ENCODE measurements around the gene CTBP1.
"Not testable (repeated sequence)": the region's sequence is repeated elsewhere in the genome, so short reads cannot be mapped to it uniquely, and the experiment has no call there.

The CTBP1 gene

GRCh38 chr4:1241936-1242505 lies 6.9 kb downstream of the CTBP1 start:
- H3K9me3 Mint-ChIP-seq, result no peaks in the 10 kb centered on the region
- no peak overlapping the region for H3K27ac Mint-ChIP-seq
- no peak overlapping the region for H3K4me3 Mint-ChIP-seq
- no peaks in the 10 kb centered on the region for H3K27me3 Mint-ChIP-seq
- DNase-seq (ENCODE audit: low spot score in 2 of 2), result no peak
- no peak for ATAC-seq (ENCODE audit: low read depth)
- peaks cover 5% of the 10 kb centered on the region for H3K36me3 Mint-ChIP-seq
- peaks cover 35% of the 10 kb centered on the region for H3K4me1 Mint-ChIP-seq

DNA sequence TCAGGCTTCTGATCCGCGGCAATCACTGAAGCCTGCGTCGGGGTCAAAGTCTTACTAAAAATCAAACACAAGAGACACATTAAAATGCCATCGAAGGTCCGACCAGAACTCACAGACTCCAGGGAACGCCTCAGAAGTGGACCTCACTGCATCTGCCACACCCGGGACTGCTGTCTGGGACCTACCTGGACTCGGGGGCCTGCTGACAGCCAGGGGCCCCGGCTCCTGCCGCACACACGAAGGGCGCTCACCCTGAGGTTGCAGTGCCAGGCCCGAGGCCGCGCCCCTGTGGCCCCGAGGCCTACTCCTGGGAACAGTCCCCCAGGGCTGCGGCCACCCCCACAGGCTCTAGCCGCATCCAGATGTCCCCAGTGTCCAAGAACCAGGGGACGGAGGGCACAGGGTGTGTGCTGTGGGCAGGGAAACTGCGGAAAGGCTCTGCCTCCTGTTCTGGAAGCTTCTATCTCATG lies 7.4 kb downstream of the CTBP1 start:
- no peak overlapping the region for H3K4me3 Mint-ChIP-seq

GRCh38 chr4:1240721-1241465 lies 8.0 kb downstream of the CTBP1 start:
- Mint-ChIP-seq H3K27ac (no peak overlapping the region), H3K4me3 (no peak overlapping the region), H3K9me3 (no peaks in the 10 kb centered on the region), H3K27me3 (no peaks in the 10 kb centered on the region), H3K36me3 (peaks cover 5% of the 10 kb centered on the region), H3K4me1 (peaks cover 26% of the 10 kb centered on the region)
- ATAC-seq (ENCODE audit: low read depth) (no peak), DNase-seq (ENCODE audit: low spot score in 2 of 2) (no peak)

More for the DNA sequence above, 7.4 kb downstream of the CTBP1 start:
- H3K27ac Mint-ChIP-seq, result no peak overlapping the region
- H3K4me1 Mint-ChIP-seq, result peaks cover 32% of the 10 kb centered on the region
- ATAC-seq (ENCODE audit: low read depth) (no peak), DNase-seq (ENCODE audit: low spot score in 2 of 2) (no peak)
- H3K9me3 Mint-ChIP-seq, result no peaks in the 10 kb centered on the region
- H3K36me3 Mint-ChIP-seq, result peaks cover 5% of the 10 kb centered on the region
- no peaks in the 10 kb centered on the region for H3K27me3 Mint-ChIP-seq

DNA sequence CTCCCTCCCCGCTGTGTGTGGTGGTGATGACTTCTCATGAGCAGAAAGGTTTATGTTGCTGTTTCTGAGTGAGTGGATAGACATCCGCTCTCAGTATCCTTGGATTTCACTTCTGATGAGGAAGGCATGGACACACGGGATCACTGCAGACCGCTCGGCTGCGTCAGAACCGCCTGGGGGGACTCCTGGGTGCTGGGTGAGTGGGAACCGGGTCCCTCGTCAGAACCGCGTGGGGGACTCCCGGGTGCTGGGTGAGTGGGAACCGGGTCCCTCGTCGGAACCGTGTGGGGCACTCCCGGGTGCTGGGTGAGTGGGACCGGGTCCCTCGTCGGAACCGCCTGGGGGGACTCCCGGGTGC lies 9.0 kb downstream of the CTBP1 start:
- Mint-ChIP-seq H3K4me3 (no peak overlapping the region), H3K9me3 (no peaks in the 10 kb centered on the region), H3K36me3 (peaks cover 11% of the 10 kb centered on the region), H3K4me1 (peaks cover 17% of the 10 kb centered on the region), H3K27ac (peak overlapping the region; percentile 28), H3K27me3 (no peaks in the 10 kb centered on the region)
- no peak for ATAC-seq (ENCODE audit: low read depth)
- DNase-seq (ENCODE audit: low spot score in 2 of 2), result no peak

GRCh38 chr4:1239141-1239949 lies 9.6 kb downstream of the CTBP1 start:
- peaks cover 17% of the 10 kb centered on the region for H3K36me3 Mint-ChIP-seq
- no peaks in the 10 kb centered on the region for H3K27me3 Mint-ChIP-seq
- no peak overlapping the region for H3K4me3 Mint-ChIP-seq
- H3K9me3 Mint-ChIP-seq, result no peaks in the 10 kb centered on the region
- H3K4me1 Mint-ChIP-seq, result peaks cover 14% of the 10 kb centered on the region
- peak overlapping the region; percentile 35 for H3K27ac Mint-ChIP-seq
- ATAC-seq (ENCODE audit: low read depth) (no peak), DNase-seq (ENCODE audit: low spot score in 2 of 2) (no peak)

DNA sequence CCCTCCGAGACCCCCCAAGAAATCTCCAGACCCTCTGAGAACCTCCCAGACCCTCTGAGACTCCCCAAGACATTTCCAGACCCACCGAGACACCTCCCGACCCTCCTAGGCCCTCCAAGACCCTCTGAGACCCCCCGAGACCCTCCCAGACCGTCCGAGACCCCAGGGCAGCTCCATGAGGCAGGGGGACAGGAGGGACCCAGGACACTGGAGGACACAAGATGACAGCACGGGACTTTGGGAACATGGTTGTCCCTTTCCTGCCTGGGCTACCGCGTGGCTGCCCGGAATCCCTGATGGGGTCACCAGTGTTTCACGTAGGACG lies 10.3 kb downstream of the CTBP1 start:
- no peak for DNase-seq (ENCODE audit: low spot score in 2 of 2)

DNA sequence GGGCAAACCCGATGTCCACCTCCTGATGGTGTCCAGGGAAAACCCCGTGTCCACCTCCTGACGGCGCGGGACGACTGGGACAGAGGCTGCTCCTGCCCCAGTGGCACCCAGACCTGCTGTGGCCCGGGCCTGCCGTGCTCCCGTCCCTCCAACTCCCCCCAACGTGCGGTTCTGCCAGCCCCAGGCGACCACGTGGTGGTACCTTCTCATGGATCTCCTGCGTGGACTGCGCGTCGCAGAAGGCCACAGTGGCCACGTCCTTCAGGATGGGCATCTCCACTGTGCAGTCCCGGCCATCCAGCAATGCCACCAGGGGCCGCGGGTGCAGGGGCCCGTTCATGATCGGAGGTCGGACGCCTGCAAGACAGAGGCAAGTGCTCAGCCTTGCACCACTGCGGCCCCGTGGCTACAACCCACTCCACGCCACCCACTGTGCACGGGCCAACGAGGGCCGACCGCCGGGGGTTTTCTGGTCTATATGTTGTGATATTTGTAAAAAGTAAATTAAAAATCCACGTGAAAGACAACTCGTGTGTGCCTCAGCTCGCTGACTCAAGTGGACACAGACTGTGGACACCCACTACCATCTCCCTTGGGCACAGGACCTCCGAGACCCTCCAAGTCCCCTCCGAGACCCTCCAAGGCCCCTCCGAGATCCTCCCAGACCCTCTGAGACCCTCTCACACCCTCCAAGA lies 10.8 kb downstream of the CTBP1 start:
- Mint-ChIP-seq H3K27ac (no peak overlapping the region), H3K9me3 (no peaks in the 10 kb centered on the region), H3K27me3 (no peaks in the 10 kb centered on the region), H3K36me3 (peaks cover 20% of the 10 kb centered on the region), H3K4me1 (peaks cover 9% of the 10 kb centered on the region), H3K4me3 (no peak overlapping the region)
- ATAC-seq (ENCODE audit: low read depth) (no peak), DNase-seq (ENCODE audit: low spot score in 2 of 2) (no peak)

More for the DNA sequence above, 10.3 kb downstream of the CTBP1 start:
- no peak for ATAC-seq (ENCODE audit: low read depth)
- H3K27ac Mint-ChIP-seq, result peak overlapping the region; percentile 35
- peaks cover 9% of the 10 kb centered on the region for H3K4me1 Mint-ChIP-seq
- H3K27me3 Mint-ChIP-seq, result no peaks in the 10 kb centered on the region
- no peaks in the 10 kb centered on the region for H3K9me3 Mint-ChIP-seq
- H3K4me3 Mint-ChIP-seq, result no peak overlapping the region
- peaks cover 20% of the 10 kb centered on the region for H3K36me3 Mint-ChIP-seq

DNA sequence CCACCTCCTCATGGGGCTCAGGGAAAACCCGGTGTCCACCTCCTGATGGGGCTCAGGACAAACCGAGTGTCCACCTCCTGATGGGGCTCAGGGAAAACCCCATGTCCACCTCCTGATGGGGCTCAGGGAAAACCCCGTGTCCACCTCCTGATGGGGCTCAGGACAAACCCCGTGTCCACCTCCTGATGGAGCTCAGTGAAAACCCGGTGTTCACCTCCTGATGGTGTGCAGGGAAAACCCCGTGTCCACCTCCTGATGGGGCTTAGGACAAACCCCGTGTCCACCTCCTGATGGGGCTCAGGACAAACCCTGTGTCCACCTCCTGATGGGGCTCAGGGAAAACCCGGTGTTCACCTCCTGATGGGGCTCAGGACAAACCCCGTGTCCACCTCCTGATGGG lies 11.7 kb downstream of the CTBP1 start:
- H3K27ac Mint-ChIP-seq; H3K9me3 Mint-ChIP-seq; DNase-seq (ENCODE audit: low spot score in 2 of 2); H3K4me1 Mint-ChIP-seq; H3K27me3 Mint-ChIP-seq; ATAC-seq (ENCODE audit: low read depth); H3K4me3 Mint-ChIP-seq: not testable (repeated sequence)
- H3K36me3 Mint-ChIP-seq, result peaks cover 25% of the 10 kb centered on the region

DNA sequence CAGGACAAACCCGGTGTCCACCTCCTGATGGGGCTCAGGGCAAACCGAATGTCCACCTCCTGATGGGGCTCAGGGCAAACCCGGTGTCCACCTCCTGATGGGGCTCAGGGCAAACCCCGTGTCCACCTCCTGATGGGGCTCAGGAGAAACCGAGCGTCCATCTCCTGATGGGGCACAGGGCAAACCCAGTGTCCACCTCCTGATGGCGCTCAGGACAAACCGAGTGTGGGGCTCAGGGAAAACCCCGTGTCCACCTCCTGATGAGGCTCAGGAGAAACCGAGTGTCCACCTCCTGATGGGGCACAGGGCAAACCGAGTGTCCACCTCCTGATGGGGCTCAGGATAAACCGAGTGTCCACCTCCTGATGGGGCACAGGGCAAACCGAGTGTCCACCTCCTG lies 12.1 kb downstream of the CTBP1 start:
- H3K9me3 Mint-ChIP-seq; H3K4me1 Mint-ChIP-seq; H3K4me3 Mint-ChIP-seq; H3K27ac Mint-ChIP-seq; ATAC-seq (ENCODE audit: low read depth); H3K27me3 Mint-ChIP-seq; DNase-seq (ENCODE audit: low spot score in 2 of 2): not testable (repeated sequence)
- H3K36me3 Mint-ChIP-seq, result peaks cover 27% of the 10 kb centered on the region

DNA sequence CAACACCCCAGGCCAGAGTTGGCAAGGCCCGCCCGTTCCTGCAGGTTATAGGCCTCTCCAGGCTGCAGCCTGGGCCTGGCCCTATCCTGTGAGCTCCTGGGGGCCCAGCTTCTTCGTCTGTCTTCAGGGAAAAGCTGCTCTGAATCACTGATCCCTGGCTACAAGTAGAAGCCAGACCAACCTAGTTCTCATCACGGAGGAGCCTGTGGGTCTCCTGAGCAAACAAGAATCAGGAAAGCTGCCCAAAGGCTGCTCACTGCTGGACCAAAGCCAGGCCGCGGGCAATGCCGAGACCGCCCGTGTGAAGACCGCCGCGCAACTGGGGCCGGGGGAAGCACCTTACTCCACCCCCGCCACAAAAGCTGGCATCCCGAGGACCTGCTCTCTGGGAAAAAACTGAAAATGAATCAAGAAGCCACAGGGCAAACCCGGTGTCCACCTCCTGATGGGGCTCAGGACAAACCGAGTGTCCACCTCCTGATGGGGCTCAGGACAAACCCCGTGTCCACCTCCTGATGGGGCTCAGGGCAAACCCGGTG lies 12.8 kb downstream of the CTBP1 start:
- no peak for ATAC-seq (ENCODE audit: low read depth)
- no peak overlapping the region for H3K27ac Mint-ChIP-seq
- no peaks in the 10 kb centered on the region for H3K9me3 Mint-ChIP-seq
- peaks cover 29% of the 10 kb centered on the region for H3K36me3 Mint-ChIP-seq
- no peak overlapping the region for H3K4me3 Mint-ChIP-seq
- no peak for DNase-seq (ENCODE audit: low spot score in 2 of 2)
- H3K4me1 Mint-ChIP-seq, result no peaks in the 10 kb centered on the region
- H3K27me3 Mint-ChIP-seq, result no peaks in the 10 kb centered on the region

DNA sequence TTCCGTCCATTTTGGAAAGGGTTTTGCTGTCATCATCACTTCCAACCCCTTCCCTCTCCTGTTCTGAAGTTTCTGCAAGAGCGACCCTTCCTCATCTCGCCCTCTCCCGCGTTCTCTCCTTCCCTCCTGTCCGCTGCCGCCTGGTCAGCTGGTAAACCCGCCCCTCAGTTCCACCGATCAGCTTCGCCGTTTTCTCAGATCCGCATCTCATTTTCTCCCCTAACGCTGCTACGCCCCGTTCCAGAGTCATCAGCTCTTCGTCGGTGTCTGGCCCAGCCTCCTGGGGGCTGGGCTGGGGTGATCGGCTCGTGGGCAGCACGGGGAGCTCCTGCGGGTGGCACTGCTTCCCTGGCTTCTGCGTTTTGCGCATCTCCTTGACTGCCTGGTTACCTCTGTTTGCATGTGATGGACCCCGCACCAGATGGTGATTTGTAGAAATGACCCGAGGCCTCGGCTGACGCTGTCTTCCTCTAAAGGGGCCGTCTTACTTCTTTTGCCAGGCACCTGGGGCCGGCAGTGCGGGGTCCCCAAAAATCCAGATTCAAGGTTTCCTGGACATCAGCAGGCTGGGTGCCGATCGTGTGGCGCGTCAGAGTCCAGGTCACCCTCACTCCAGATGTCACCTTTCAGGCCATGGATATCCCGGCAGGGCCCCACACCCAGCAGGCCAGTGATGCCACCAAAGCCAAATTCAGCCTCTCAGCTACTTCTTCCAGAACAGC lies 13.4 kb downstream of the CTBP1 start:
- H3K4me1 Mint-ChIP-seq, result no peaks in the 10 kb centered on the region
- no peaks in the 10 kb centered on the region for H3K27me3 Mint-ChIP-seq
- peaks cover 29% of the 10 kb centered on the region for H3K36me3 Mint-ChIP-seq
- no peak overlapping the region for H3K27ac Mint-ChIP-seq
- H3K9me3 Mint-ChIP-seq, result no peaks in the 10 kb centered on the region
- ATAC-seq (ENCODE audit: low read depth) (no peak), DNase-seq (ENCODE audit: low spot score in 2 of 2) (no peak)
- no peak overlapping the region for H3K4me3 Mint-ChIP-seq

DNA sequence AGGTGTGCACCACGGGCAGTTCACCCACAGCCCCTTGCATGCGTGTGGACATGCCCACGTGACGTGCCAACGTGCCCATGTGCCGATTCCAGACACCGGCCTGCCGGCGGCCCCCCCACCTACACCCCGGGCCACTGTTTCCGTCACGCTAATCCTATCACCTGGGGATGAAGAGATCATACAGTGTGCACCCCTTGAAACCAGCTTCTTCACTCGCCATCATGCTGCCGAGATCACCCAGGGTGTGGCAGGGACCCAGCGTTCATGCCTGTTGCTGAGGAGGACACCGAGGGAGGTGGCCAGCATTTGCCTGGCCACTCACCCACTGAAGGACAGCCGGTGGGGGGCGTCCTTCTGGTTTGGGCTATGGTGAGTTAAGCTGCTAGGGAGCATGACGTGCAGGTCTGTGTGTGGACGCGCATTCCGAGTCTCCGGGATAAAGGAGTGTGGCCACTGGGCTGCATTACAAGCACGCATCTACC lies 14.1 kb downstream of the CTBP1 start:
- no peak overlapping the region for H3K4me3 Mint-ChIP-seq
- H3K36me3 Mint-ChIP-seq, result peaks cover 31% of the 10 kb centered on the region
- ATAC-seq (ENCODE audit: low read depth), result no peak
- no peak for DNase-seq (ENCODE audit: low spot score in 2 of 2)
- no peaks in the 10 kb centered on the region for H3K9me3 Mint-ChIP-seq
- H3K4me1 Mint-ChIP-seq, result no peaks in the 10 kb centered on the region
- peak overlapping the region; percentile 8 for H3K27ac Mint-ChIP-seq
- H3K27me3 Mint-ChIP-seq, result no peaks in the 10 kb centered on the region

DNA sequence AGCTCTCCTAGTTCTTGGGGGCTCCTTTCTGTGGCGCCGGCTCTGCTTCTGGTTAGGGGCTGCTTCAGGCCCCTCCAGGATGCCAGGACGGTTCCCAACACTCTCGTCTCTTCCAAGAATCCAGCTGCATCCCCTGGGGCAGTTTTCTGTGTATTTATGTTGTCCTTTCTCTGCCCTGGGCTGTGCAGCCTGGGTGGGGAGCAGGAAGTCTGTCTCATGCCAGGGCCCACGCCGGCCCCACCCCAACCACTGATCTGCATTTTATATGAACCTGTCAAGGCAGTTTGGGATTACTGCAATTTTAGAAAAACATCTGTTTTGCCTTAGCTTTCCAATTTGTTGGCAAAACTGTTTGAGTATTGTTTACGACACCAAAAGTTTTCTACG lies 14.6 kb downstream of the CTBP1 start:
- H3K9me3 Mint-ChIP-seq, result no peaks in the 10 kb centered on the region
- ATAC-seq (ENCODE audit: low read depth) (no peak), DNase-seq (ENCODE audit: low spot score in 2 of 2) (no peak)
- no peaks in the 10 kb centered on the region for H3K27me3 Mint-ChIP-seq
- peak overlapping the region; percentile 9 for H3K27ac Mint-ChIP-seq
- no peaks in the 10 kb centered on the region for H3K4me1 Mint-ChIP-seq
- H3K36me3 Mint-ChIP-seq, result peaks cover 33% of the 10 kb centered on the region
- no peak overlapping the region for H3K4me3 Mint-ChIP-seq
